Stimulated activated CD8-positive, alpha-beta memory T cell treated with anti-CD3 and anti-CD28 coated beads, Interleukin-12 subunit alpha, Interleukin-12 subunit beta, amount 100 ng/mL, for 4 hours (primary cell): Measurements from ENCODE around the gene CEP70.
"Not testable (repeated sequence)": the region's sequence is repeated elsewhere in the genome, so short reads cannot be mapped to it uniquely, and the experiment has no call there.

ENCODE experiments used
- DNase-seq: peaks from one replicate; pipeline ENCODE4 v3.0.0-alpha.2; 2020; ENCODE audit warnings: low read depth

Gene CEP70

DNA sequence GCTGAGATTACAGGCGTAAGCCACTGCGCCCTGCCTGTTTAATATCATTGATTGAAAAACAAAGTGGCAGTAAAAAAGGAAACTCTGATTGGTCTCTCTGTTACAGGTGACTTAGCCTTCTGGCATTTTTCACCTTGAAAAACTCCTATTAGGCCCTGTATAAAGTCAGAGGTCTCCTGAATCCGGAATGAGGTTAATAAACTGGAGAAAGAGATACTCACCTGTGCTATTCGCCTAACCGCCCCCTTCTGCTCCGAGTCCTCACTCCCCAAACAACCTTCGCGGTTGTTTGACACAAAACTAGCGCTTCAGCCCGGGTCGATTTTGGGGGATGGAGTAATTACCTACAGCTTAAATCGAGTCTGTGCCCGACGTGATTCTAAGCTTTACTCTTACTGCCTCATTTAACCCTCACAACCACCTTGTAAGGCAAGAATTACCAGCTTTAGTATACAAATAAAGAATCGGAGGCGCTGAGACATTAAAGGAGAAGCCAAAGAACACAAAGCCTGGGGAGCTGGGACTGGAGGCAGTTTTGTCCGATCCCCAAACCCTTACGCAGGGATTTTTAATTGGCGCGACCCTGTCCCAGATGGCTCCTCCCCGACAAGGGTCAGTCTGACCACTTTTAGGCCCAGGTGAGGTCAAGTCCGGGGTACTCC is 441 bp downstream of the CEP70 start:
- DNase-seq: no peak

DNA sequence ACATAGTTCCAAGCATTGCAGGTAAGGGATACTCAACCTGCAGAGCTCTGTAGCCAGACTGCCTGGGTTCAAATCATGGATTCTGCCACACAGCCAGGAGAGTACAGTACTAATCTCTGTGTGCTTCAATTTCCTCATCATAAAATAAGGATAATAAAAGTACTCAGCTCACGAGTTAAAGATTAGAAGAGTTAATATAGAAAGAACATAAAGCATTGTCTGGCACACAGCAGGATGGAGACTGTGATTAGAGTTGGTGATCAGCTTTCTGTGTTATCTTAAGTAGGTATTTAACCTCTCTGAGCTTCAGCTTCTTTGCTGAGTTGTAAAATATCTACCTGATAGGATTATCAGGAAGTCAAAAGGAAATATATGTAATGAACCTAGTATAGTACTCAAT is 2.7 kb downstream of the CEP70 start:
- no peak for DNase-seq

DNA sequence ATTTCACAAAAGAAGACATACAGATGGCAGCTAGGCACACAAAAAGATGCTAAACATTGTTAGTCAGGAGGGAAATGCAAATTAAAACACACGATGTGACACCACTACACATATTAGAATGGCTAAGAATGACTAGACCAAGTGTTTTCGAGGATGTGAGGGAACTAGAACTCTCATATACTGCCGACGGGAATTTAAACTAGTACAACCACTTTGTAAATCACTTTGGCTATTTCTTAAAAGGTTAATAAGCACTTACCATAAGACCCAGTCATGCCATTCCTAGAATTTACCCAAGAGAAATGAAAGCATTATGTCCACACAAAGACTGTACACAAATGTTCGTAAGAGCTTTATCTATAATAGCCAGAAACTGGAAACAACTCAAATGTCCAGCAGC is 5.6 kb downstream of the CEP70 start:
- no peak for DNase-seq

DNA sequence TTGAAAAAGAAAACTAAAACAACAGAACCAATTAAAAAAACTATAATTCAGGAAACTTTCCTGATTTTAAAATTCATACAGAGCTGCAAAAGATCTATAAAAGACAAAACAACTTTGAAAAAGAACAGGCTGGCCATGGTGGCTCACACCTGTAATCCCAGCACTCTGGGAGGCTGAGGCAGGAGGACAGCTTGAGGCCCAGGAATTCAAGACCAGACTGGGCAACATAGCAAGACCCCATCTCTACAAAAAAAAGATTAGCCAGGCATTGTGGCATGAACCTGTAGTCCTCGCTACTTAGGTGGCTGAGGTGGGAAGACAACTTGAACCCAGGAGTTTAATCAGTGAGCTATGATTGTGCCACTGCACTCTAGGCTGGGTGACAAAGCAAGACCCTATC is 6.7 kb downstream of the CEP70 start:
- no peak for DNase-seq

DNA sequence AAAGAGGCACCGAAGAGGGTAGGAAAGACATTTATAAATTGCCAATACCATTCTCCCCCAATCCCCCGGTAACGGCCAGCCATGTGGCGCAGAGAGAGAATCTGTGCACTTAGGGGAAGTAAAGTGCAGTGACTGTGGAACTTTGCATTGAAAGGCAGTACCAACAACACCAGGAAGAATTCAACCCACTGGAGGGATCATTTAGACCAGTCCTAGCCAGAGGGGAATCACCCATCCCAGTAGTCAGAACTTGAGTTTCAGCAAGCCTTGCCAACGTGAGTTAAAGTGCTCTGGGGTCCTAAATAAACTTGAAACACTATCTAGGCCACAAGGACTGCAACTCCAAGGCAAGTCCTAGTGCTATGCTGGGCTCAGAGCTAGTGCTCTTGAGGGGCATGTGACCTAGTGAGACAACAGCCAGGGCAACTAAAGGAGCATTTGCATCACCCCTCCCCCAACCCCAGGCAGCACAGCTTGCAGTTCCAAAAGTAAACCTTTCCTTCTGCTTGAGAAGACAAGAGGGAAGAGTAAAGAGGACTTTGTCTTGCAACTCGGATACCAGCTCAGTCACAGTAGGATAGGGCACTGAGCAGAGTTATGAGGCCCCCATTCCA is 15.0 kb downstream of the CEP70 start:
- no peak for DNase-seq

DNA sequence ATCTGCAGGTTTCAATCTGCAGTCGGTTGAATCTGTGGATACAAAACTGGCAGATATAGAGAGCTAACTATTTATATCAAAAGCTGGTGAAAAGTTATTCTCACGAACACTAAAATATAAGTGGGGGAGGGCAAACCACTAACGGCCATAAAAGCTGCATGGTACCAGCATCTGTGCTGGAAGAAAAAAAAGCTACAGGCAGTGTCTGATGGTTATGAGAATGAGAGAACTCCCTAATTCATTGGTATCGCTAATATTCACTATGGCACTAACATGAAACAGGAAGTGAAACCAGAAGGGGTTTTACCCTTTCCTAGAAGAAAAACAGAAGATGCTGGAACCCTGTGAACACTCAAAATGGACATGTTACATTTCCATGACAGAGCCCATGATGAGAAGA is 15.9 kb downstream of the CEP70 start:
- no peak for DNase-seq

DNA sequence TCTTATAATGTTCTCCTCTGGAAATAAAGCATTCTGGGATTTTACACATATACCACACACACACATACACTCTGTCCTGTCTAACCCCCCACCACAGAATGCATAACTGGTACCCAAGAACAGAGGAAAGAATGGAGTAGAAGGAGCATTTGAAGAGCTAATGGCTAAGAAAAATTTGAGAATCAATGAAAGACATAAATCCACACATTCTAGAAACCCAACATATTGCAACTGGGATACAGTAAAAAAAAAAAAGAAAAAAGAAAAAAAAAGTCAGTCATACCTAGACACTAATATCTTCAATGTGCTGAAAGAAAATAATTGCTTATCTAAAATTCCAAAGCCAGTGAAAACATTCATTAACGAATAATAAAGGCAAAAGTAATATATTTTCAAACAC is 20.9 kb downstream of the CEP70 start:
- no peak for DNase-seq

DNA sequence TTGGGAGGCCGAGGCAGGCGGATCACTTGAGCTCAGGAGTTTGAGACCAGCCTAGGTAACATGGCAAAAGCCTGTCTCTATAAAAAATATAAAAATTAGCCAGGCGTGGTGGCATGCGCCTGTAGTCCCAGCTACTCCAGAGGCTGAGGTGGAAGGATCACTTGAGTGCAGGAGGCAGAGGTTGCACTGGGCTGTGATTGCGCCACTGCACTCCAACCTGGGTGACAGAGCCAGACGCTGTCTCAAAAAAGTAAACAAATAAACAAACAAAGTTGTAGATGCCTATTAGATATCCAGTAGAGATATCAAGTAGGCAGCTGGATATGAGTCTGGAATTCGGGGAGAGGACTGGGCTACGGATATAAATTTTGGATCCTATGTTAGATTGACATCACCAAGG is 24.4 kb downstream of the CEP70 start:
- DNase-seq: not testable (repeated sequence)

DNA sequence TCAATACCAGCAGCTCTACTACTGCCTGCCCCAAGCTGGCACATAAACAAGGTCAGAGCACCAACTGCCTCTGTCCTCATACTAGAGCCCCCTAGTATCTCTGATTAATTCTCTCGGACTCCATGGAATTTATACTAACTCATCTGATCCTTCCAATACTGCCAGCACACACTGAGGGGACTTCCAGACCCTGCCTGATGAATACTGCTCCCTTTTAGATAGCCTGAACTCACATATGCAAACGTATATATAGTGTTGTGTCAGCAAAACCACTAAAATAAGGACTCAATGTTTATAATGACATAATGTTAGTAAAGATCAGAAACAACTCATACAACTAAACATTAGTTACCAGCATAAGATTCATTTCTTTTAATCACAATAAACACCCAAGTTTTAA is 25.0 kb downstream of the CEP70 start:
- DNase-seq: no peak

DNA sequence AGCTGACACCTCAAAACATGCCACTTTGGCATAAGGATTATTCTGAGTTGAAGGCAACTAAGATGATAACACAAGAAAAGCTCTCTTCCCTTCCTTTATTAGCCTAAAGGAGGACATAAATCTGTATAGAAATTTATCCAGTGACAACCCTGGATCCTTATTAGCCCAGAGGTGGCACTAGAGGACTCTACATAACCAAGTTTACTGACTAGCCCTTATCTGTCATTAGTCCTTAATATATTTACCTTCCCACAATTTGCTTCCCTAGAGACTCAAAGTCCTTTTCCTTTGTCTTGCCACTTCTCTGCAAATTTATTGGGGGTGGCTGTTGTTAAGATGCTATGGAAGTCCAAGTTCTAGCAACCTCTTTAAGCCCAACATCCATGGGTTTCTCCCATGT is 26.7 kb downstream of the CEP70 start:
- no peak for DNase-seq

DNA sequence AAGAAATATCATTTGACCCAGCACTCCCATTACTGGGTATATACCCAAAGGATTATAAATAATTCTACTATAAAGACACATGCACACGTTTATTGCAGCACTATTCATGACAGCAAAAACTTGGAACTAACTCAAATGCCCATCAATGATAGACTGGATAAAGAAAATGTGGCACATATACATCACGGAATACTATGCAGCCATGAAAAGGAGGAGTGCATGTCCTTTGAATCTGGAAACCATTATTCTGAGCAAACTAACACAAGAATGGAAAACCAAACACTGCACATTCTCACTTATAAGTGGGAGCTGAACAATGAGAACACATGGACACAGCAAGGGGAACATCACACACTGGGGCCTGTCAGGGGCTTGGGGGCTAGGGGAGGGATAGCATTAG is 27.8 kb downstream of the CEP70 start:
- not testable (repeated sequence) for DNase-seq

DNA sequence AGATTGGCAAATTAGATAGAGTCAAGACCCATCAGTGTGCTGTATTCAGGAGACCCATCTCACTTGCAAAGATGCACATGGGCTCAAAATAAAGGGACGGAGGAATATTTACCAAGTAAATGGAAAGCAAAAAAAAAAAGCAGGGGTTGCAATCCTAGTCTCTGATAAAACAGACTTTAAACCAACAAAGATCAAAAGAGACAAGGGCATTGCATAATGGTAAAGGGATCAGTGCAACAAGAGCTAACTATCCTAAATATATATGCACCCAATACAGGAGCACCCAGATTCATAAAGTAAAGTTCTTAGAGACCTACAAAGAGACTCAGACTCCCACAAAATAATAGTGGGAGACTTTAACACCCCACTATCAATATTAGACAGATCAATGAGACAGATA is 31.2 kb downstream of the CEP70 start:
- DNase-seq: not testable (repeated sequence)

DNA sequence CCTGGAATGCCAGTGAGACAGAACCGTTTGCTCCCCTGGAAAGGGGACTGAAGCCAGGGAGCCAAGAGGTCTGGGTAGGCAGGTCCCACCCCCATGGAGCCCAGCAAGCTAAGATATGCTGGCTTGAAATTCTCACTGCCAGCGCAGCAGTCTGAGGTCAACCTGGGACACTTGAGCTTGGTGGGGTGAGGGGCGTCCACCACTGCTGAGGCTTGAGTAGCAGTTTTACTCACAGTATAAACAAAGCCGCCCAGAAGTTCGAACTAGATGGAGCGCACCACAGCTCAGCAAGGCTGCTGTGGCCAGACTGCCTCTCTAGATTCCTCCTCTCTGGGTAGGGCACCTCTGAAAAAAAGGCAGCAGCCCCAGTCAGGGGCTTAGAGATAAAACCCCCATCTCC is 33.6 kb downstream of the CEP70 start:
- no peak for DNase-seq

DNA sequence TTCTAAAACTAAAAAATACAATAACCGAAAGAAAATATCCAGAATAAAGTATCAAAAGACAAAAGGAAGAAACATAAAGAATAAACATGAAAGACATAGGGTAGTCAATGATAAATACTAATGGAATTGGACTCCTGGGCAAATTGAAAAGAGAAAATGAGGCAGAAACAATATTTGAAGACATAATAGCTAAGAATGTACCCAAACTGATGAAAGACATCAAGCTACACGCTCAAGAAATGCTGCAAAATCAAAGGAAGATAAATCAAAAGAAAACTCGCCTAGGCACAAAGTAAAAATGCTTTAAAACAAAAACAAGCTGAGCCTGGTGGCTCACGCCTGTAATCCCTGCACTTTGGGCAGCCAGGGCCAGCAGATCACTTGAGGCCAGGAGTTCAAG is 34.9 kb downstream of the CEP70 start:
- no peak for DNase-seq

DNA sequence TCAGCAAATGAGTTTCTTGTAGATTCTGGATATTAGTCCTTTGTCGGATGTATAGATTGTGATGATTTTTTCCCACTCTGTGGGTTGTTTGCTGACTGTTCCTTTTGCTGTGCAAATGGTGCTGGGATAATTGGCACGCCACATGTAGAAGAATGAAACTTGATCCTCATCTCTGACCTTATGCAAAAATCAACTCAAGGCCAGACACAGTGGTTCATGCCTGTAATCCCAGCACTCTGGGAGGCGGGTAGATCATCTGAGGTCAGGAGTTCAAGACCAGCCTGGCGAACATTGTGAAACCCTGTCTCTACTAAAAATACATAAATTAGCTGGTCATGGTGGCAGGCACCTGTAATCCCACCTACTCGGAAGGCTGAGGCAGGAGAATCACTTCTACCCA is 39.3 kb downstream of the CEP70 start:
- DNase-seq: not testable (repeated sequence)

DNA sequence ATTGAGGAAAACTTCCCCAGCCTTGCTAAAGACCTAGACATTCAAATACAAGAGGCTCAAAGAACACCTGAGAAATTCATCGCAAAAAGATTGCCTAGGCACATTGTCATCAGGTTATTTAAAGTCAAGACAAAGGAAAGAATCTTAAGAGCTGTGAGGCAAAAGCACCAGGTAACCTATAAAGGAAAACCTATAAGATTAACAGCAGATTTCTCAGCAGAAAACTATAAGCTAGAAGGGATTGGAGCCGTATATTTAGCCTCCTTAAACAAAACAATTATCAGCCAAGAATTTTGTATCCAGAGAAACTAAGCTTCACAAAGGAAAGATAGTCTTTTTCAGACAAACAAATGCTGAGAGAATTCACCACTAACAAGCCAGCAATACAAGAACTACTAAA is 43.1 kb downstream of the CEP70 start:
- not testable (repeated sequence) for DNase-seq

DNA sequence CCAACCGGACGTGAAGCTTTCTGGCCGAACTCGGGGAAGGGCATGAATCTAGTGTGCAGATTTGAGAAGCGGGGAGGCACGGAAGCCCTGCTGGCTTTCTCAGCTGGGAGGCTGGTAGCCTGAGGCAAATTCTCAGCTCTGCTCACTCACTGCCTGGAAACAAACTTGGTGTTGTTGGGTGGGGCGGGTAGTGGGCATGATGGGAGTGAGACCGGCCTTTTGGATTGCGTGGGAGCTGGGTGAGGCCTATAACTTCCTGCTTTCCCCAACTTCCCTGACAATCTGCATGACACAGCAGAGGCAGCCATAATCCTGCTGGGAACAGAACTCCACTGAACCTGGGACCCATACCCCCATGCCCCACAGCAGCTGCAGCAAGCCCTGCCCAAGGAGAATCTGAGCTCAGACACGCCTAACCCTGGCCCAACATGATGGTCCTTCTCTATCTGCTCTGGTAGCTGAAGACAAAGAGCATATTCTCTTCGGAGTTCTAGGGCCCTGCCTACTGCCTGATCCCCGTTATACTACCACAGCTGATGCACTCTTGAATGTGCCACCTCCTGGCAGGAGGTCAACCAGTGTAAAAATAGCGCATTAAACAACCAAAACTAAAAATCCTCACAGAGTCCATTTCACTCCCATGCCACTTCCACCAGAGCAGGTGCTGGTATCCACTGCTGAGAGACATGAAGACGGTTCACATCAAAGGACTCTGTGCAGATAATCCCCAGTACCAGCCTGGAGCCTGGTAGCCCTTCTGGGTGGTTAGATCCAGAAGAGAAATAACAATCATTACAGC is 44.7 kb downstream of the CEP70 start:
- DNase-seq: no peak

DNA sequence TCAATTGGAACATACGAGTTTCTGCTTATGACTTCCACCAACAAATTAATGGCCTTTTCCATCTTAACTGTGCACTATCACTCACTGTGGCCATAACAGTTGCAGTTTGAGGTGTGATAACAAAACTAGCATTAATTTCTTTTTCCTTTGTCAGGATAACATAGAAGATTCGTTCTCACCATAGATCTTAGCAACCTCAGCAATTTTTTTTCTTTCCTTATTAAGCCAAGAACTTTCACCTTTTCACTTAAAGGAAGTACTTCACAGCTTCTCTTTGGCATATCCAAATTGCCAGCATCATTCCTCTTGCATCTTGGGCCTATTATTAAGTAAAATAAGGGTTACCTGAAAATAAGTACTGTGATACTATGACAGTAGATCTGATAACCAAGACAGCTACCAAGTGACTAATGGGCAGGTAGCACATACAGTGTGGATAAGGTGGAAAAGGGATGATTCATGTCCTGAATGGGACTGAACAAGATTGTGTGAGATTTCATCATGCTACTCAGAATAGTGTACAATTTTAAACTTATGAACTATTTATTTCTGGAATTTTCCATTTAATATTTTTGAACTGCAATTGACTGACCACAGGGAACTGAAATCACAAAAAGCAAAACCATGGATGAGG is 46.6 kb downstream of the CEP70 start:
- no peak for DNase-seq

DNA sequence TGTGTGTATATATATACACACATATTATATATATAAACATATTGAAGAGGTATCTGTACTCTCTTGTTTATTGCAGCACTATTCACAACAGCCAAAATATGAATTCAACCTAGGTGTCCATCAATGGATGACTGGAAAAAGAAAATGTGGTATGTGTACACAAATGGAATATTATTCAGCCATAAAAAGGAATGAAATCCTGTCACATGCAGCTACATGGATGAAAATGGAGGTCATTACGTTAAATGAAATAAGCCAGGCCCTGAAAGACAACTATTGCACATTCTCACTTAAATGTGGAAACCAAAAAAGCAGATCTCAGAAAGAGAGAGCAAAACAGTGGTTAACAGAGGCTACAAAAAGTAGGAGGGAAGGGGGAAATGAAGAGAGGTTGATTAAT is 49.5 kb downstream of the CEP70 start:
- no peak for DNase-seq

DNA sequence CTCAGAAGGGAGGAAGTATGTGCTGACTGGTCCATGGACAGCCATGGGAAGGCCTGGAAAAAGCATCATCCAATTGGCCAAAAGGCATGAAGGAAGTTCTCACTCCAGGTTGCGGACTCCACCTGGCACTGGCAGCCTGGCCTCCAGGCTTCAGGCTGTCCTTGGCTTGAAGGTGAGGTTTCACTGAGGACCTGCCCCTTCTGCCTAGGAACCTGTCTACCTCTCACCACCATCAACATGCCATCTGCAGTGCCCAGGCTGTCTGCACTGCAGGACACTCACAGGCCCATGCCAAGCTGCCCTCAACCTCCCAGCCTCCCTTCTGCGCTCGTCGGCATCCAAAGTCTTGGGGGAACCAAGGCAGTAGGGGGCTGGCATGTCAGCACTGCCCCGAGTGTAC is 51.1 kb downstream of the CEP70 start:
- no peak for DNase-seq

DNA sequence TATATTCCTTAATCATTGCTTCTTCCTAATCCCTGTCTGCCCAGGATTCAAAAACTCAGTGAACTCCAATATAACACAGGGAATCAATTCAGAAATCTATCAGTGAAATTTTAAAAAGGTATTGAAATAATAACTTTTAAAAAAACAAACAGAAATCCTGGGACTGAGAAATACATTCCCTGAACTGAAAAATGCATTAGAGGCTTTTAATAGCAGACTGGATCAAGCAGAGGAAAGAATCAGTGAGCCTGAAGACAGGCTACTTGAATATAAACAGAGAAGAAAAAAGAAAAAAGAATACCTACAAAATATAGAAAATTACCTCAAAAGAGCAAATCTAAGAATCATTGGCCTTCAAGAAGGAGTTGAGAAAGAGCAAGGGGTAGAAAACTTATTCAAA is 54.7 kb downstream of the CEP70 start:
- no peak for DNase-seq

DNA sequence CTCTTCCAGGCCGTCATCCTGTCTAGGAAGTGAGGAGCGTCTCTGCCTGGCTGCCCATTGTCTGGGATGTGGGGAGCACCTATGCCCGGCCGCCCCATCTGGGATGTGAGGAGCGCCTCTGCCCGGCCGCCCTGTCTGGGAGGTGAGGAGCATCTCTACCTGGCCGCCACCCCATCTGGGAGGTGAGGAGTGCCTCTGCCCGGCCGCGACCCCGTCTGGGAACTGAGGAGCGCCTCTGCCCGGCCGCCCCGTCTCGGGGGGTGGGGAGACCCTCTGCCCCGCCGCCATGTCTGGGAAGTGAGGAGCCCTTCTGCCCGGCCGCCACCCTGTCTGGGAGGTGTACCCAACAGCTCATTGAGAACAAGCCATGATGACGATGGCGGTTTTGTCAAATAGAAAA is 72.6 kb downstream of the CEP70 start:
- DNase-seq: not testable (repeated sequence)
